HK-2 (cell line): ENCODE data around the gene SUPT3H.
"Not testable (repeated sequence)": the region's sequence is repeated elsewhere in the genome, so short reads cannot be mapped to it uniquely, and the experiment has no call there.

ENCODE experiments used
- DNase-seq: peaks from one replicate; pipeline ENCODE4 v3.0.0-alpha.2; 2018; ENCODE audit not compliant: unreplicated experiment

SUPT3H gene

GRCh38 chr6:45255434-45255833 is 122.3 kb downstream of the SUPT3H start:
- DNase-seq = no peak

DNA sequence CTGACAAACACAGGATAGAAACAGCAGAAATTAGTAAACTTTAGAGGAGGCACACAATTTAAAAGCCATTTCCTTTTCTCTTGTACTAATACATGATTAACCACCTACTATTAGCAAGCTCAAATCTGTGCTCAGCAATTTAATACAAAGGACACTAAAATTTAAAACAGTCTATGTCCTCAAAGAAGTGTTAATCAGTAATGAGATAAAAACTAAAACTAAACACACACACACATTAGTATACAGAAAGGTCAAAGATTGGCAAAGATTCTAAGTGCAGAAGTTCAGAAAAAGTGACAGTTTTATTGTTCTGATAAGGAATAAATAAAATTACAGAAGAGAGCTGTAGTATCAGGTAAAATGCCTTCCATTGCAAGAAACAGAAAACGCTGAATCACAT is 123.5 kb downstream of the SUPT3H start:
- DNase-seq = no peak

DNA sequence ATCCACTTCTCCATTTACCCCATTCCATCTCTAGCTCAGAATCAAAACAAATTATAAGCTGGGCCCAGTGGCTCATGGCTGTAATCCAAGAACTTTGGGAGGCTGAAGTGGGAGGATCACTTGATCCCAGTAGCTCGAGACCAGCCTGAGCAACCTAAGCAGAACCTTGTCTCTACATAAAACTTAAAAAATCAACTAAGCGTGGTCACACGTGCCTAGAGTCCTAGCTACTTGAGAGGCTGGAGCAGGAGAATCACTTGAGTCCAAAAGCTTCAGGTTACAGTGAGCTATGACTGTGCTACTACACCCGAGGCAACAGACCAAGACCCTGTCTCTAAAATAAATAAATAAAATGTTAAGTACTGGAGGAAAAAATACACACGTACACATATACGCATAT is 124.3 kb downstream of the SUPT3H start:
- DNase-seq = no peak

- DNase-seq = no peak
Measured at GRCh38 chr6:45231660-45232059, 146.1 kb downstream of the SUPT3H start.

GRCh38 chr6:45229416-45229815 is 148.3 kb downstream of the SUPT3H start:
- DNase-seq = no peak

DNA sequence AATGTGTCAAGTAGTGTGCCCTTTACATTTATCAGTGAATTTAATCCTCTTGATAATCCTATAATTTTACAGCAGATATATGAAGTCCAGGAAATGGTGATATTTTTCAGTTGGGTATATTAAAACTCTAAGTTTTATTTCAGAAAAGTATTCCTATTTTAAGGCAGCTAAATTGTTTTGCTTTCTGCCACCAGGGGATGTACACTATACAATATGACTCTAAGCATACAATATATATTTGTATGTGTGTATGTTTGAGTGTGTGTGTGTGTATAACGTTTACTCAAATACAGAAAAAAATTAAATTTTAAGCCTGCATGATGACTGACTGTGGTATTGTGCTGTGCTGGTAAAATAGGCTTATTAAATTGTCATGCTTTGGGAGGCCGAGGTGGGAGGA is 151.7 kb downstream of the SUPT3H start:
- DNase-seq = no peak

DNA sequence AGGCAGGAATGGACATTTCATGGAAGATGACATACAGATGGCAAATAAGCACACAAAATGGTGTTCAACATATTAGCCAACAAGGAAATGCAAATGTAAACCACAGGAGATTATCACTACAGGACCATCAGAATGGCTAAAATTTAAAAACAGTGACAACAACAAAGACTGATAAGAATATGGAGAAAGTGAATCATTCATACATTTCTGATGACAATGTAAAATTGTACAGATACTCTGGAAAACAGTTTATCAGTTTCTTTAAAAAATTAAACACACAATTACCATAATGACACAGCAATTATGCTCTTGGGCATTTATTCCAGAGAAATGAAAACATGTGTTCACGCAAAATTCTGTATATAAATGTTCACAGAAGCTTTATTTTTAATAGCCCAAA is 155.4 kb downstream of the SUPT3H start:
- DNase-seq = no peak

DNA sequence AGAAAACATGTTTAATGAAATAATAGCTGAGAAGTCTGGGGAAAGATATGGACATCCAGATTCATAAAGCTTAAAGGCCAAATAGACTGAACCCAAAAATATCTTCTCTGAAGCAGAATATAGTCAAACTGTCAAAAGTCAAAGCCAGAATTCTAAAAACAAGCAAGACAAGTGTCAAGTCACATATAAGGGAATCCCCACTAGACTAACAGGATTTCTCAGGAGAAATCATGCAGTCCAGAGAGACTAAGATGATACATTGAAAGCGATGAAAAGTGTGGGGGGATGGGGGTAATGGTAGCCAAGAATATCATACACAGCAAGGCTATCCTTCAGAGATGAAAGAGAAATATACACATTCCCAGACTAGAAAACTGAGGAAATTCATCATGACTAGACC is 162.0 kb downstream of the SUPT3H start:
- DNase-seq = no peak

DNA sequence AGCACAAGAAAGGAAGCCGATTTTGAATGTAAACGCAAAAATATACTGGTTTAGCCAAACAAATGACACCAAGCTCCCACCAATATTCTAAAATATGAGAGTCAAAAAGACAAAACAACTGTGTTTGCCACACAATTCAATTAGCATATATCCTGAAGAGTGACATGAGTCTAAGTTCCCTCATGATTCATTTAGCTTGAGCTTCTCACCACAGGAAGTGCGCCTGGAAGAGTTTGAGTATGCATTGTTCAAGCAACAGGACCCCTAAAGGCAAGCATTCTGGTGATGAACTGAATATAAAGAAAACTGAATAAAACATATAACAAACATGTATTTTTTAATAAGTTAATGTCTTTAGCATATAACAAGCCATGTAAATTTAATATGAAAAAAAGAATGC is 164.8 kb downstream of the SUPT3H start:
- no peak for DNase-seq

GRCh38 chr6:45209762-45210161 is 168.0 kb downstream of the SUPT3H start:
- no peak for DNase-seq

GRCh38 chr6:45206793-45207492 is 170.8 kb downstream of the SUPT3H start:
- DNase-seq = no peak

- DNase-seq = no peak
Measured at GRCh38 chr6:45201484-45201883, 176.2 kb downstream of the SUPT3H start.

- DNase-seq = no peak
Measured at GRCh38 chr6:45200510-45200909, 177.2 kb downstream of the SUPT3H start.

- no peak for DNase-seq
Measured at GRCh38 chr6:45199554-45199953, 178.2 kb downstream of the SUPT3H start.

- no peak for DNase-seq
Measured at GRCh38 chr6:45196121-45196520, 181.6 kb downstream of the SUPT3H start.

GRCh38 chr6:45195137-45195536 is 182.6 kb downstream of the SUPT3H start:
- no peak for DNase-seq

GRCh38 chr6:45192556-45192955 is 185.2 kb downstream of the SUPT3H start:
- DNase-seq = no peak

DNA sequence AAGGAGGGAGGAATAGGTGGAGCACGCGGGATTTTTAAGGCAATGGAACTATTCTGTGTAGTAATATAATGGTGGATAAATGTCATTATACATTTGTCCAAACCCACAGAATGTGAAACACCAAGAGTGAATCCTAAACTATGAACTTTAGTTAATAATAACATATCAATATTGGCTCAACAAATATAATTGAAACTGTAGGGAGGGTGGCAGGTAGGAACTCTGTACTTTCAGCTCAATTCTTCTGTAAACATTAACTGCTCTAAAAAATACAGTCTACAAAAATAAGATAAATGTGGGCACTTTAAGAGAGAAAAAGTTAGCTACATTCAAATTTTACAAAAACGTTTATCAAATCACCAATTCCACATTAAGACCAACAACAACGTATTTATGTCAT is 186.3 kb downstream of the SUPT3H start:
- DNase-seq = no peak

DNA sequence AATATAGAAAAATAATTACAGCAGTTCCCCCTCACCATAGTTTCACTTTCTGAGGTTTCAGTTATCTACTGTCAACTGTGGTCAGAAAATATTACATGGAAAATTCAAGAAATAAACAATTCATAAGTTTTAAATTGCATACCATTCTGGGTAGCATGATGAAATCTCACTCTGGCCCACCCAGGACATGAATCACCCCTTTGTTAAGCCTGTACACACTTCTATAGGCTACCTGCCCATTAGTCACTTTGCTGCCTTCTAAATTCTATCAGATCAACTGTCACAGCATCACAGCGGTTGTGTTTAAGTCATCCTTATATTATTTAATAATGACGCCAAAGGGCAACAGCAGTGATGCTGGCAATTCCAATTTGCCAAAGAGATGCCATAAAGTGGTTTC is 189.9 kb downstream of the SUPT3H start:
- DNase-seq = no peak

DNA sequence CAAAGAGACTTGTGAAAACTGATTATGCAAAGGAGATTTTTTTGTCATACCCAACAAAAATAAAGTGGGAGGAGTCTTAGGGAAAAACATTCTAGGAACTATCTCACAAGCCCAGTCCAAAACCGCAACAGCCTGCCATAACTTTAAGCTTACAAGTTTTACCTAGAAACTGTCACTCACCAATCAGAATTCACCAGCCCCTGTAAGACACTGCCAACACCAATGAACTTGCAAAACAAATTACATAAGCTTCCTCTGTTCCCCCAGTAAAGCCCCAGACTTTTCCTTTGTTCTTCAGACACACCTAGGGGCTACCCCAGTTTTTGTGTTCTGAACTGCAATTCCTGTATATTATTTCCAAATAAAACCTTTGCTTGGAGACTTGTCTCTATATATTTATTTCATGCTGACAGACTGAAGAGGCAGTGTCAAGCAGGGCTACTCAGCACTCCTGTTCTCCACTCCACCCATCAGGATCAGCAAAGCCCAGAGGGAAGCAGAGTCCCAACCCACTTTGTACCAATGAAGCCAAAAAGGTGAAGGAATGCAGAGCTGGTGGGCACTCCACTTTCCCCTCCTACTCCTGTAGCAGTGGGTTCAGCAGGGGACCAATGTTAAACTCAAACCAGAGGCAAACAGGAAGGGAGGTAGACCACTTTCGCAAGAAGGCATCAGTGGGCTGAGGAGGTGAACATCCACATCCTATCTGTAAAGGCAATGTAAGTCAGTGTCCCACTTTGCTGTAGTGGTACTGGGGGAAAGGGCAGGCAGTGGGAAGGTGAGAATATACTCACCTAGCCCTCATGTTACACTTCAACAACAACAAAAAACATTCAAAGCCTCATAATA is 192.1 kb downstream of the SUPT3H start:
- DNase-seq = no peak

DNA sequence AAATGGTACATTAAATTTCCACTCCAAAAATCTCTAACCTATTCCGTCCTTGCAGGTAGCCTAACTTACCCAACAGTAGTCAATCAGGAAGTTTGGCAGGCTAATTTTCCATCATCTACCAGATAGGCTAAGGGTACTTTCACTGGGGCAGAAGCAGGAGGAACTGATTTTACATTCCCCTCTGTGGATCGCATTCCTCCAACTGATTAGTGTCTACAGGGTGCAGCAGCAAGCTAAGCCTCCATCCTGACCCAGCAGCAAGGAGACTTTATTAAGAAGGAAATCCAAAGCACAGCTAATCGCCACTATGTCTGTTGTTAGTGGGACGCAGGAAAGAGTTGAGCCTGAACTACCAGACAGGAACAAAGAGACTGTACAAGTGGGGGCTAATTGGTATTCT is 192.8 kb downstream of the SUPT3H start:
- DNase-seq = no peak

DNA sequence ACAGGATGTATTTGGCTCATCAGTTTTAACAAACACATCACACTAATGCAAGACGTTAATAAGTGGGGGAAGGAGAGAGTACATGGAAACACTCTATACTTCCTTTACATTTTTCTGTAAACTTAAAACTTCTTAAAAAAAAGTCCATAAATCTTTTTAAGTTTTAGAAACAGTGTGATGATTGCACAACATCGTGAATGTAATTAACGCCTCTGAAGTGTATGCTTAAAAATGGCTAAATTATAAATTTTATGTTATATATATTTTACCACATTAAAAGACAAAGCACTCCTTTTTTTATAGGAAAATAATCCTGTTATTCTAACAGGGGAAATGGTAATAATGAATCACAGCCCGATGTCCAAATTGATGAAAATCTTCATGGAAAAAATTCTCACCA is 193.7 kb downstream of the SUPT3H start:
- DNase-seq = no peak

DNA sequence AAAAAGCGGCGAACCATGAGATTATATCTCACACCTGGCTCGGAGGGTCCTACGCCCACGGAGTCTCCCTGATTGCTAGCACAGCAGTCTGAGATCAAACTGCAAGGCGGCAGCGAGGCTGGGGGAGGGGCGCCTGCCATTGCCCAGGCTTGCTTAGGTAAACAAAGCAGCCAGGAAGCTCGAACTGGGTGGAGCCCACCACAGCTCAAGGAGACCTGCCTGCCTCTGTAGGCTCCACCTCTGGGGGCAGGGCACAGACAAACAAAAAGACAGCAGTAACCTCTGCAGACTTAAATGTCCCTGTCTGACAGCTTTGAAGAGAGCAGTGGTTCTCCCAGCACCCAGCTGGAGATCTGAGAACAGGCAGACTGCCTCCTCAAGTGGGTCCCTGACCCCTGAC is 201.4 kb downstream of the SUPT3H start:
- DNase-seq = not testable (repeated sequence)
